ENCODE measurements around the gene SYT9. TPM values are rescaled to one million over a fixed set of nuclear protein-coding genes. Genes with fewer than 3 reads are reported as not detected.

The SYT9 gene
- total and polyA plus RNA-seq, 10 of the 15 experiments (the other 5 are each of a cell fraction or from before 2014, with no cell fraction given), result 0.03 TPM; not detected in 9

GRCh38 chr11:7263842-7264241 is 12.1 kb downstream of the SYT9 start:
- no TSS peak for BruUV-seq (replicated peaks)
- Histone ChIP-seq H3K79me2 (ENCODE audit: control insufficient read depth, insufficient read depth, low read length) (no peaks in the 10 kb centered on the region), H2AFZ (ENCODE audit: control insufficient read depth, low read depth, low read length) (no peak overlapping the region), H3K4me1 (ENCODE audit: control insufficient read depth, insufficient read depth, low read length) (no peaks in the 10 kb centered on the region), H3K9me3 (replicated peaks; ENCODE audit: control insufficient read depth, insufficient read depth, low read length) (no peaks in the 10 kb centered on the region), H3K36me3 (ENCODE audit: control insufficient read depth in 2 of 2, insufficient read depth in 2 of 2, low read length in 1 of 2) (no peaks in the 10 kb centered on the region), H4K20me1 (ENCODE audit: control insufficient read depth, insufficient read depth) (no peaks in the 10 kb centered on the region), H3K27ac (ENCODE audit: control insufficient read depth, insufficient read depth) (no peak overlapping the region), H3K27me3 (replicated peaks in 1 of 2; ENCODE audit: control insufficient read depth in 2 of 2, insufficient read depth in 2 of 2, low read length in 1 of 2) (no peaks in the 10 kb centered on the region), H3K4me3 (no peak overlapping the region), H3K9ac (ENCODE audit: control insufficient read depth, insufficient read depth, low read length) (no peak overlapping the region), H3K4me2 (ENCODE audit: control insufficient read depth, insufficient read depth) (no peak overlapping the region)
- ChIA-PET SMC1A (ENCODE audit: uncharacterized antibody, unreplicated experiment) (no interaction called here), RAD21 (ENCODE audit: unreplicated experiment) (no interaction called here), POLR2A (no interaction called here), CTCF (no interaction called here)
- DNase-seq (ENCODE audit: low read depth, low spot score), result no peak
- in situ Hi-C loops (cut with MboI) (no loop called here), intact Hi-C loops (cut with micrococcal nuclease; ENCODE audit: unreplicated experiment) (no loop called here)
- ATAC-seq, result no peak
- TF ChIP-seq WRNIP1 (IDR thresholded peaks at IDR 0.05; ENCODE audit: borderline replicate concordance, low read depth, low read length) (no peak), IRF5 (IDR thresholded peaks at IDR 0.05; ENCODE audit: borderline replicate concordance) (no peak), BRCA1 (IDR thresholded peaks at IDR 0.05; ENCODE audit: low read depth, low read length) (no peak), STAT3 (IDR thresholded peaks at IDR 0.05; ENCODE audit: low read depth, low read length) (no peak), EP300 (IDR thresholded peaks at IDR 0.05; ENCODE audit: borderline replicate concordance in 1 of 2, control insufficient read depth in 1 of 2, low read depth in 2 of 2, low read length in 2 of 2) (no peak), CHD4 (IDR thresholded peaks at IDR 0.05) (no peak), CBX5 (IDR thresholded peaks at IDR 0.05; ENCODE audit: low read depth) (no peak), SMARCA5 (IDR thresholded peaks at IDR 0.05) (no peak), SUZ12 (IDR thresholded peaks at IDR 0.05; ENCODE audit: unreplicated experiment) (no peak), CREB1 (IDR thresholded peaks at IDR 0.05; ENCODE audit: low read depth) (no peak)
- no peak for FAIRE-seq

Data from GM12878 (cell line).